Neural progenitor cell (in vitro differentiated cells): ENCODE data around the gene SOCS6.

Experiments used
- CTCF ChIP-seq: fragments of 200-600 bp; sonication (generic); IDR thresholded peaks from 2 replicates; pipeline ENCODE4 v1.5.1; 2017; ENCODE audit warnings: antibody characterized with exemption, mild to moderate bottlenecking
- EZH2 ChIP-seq: fragments of 200-600 bp; sonication (generic); IDR thresholded peaks from 2 replicates; pipeline ENCODE4 v1.6.1; 2017; ENCODE audit warnings: antibody characterized with exemption, mild to moderate bottlenecking, moderate library complexity

- TF ChIP-seq CTCF (no peak), EZH2 (no peak)
Measured at GRCh38 chr18:70349316-70349715, 60.5 kb downstream of the SOCS6 start.
